ENCODE data around the gene KCNIP4.

GRCh38 chr4:21571100-21571499 is 377.5 kb downstream of the KCNIP4 start:
- no peak for TF ChIP-seq HDGF (IDR thresholded peaks at IDR 0.05; ENCODE audit: borderline replicate concordance)
- TF ChIP-seq FOXM1 (IDR thresholded peaks at IDR 0.05; ENCODE audit: borderline replicate concordance): no peak
- no peak for TF ChIP-seq TARDBP (IDR thresholded peaks at IDR 0.05)
- TF ChIP-seq ZNF384 (IDR thresholded peaks at IDR 0.05): no peak
- no peak for TF ChIP-seq SP1 (IDR thresholded peaks at IDR 0.05)
- no peak for TF ChIP-seq ARNT (IDR thresholded peaks at IDR 0.05)
- no peak for TF ChIP-seq FOXA1 (IDR thresholded peaks at IDR 0.05)
- no peak for TF ChIP-seq ELF4 (IDR thresholded peaks at IDR 0.05)
- TF ChIP-seq CTBP1 (IDR thresholded peaks at IDR 0.05; ENCODE audit: borderline replicate concordance): no peak
- TF ChIP-seq NFRKB (IDR thresholded peaks at IDR 0.05): no peak
- TF ChIP-seq SUZ12 (IDR thresholded peaks at IDR 0.05): no peak
- TF ChIP-seq BHLHE40 (IDR thresholded peaks at IDR 0.05; ENCODE audit: borderline replicate concordance): no peak

Measured in HEK293T (cell line).